HG02763 (cell line): Measurements from ENCODE around the gene TCEAL7.
"Not testable (repeated sequence)": the region's sequence is repeated elsewhere in the genome, so short reads cannot be mapped to it uniquely, and the experiment has no call there.

Experiments
- ATAC-seq: cut with Tn5 transposase; IDR thresholded peaks from one replicate; pipeline ENCODE4 v1.9.1; 2021; ENCODE audit warnings: mild to moderate bottlenecking, moderate library complexity; ENCODE audit not compliant: unreplicated experiment

Gene TCEAL7, protein sequence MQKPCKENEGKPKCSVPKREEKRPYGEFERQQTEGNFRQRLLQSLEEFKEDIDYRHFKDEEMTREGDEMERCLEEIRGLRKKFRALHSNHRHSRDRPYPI

DNA sequence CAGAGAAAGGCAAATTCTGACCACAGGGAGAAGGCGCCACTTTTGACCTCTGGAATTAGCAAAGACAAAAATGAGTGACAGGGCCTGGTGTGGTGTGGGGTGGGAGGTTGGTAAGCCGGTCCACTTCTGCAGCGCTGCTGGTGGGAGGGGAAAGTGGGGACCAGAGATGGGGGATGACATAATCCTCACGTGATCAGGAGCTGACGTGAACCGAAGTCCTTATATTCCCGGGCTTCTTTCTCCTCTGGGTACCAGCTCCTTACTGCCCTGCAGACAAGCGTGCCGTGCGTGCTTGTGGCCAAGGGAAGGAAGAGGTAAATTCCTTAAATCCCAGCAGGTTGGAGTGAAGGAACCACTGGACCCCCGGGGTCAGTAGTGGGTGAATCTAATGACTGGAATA is at the start of gene TCEAL7:
TCEAL7 (plus strand) TSS at position 249 of the 400 bp plus-strand sequence. CDS start 1,165 bp downstream, outside the sequence.
- ATAC-seq, result no peak

DNA sequence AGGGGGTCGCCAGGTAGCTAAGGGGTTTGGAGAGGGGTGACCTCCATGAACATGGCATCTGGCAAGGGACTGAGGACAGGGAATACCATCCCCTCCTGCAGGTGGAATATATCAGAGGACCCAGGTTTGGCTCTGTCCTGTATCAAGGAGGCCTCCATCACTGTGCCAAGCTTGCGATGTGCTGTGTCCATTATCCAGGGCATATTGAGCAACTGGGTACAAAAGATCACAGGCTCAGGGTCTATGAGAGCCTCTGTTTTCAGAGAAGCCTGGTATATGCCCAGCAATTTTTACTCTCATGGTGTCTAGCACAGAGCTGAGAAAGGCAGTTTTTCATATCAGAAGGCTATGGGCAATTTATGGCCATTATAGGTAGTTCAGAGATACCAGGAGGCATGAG is 36.9 kb upstream of the TCEAL7 start:
- ATAC-seq, result no peak

DNA sequence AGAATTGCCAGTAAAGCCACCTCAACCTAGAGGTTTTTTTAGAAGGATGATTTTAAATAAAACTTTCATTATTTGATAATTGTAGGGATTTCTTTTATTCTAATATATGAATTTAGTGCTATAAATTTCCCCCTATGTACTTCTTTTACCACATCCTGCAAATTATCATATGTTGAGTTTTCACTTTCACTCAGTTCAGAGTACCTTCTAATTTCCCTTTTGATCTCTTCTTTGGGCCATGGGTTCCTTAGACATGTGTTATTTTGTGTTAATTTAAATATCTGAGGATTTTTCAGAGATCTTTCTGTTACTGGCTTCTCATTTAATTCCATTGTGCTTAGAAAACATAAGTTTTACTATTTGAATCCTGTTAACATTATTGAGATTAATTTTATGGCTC is 25.3 kb upstream of the TCEAL7 start:
- no peak for ATAC-seq

DNA sequence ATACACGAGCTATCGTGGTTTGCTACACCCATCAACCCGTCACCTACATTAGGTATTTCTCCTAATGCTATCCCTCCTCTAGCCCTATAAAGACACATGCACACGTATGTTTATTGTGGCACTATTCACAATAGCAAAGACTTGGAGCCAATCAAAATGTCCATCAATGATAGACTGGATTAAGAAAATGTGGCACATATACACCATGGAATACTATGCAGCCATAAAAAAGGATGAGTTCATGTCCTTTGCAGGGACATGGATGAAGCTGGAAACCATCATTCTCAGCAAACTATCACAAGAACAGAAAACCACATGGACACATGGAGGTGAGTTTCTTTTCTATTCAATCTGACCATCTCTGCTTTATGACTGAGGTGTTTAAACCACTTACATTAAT is 24.4 kb upstream of the TCEAL7 start:
- ATAC-seq, result not testable (repeated sequence)

DNA sequence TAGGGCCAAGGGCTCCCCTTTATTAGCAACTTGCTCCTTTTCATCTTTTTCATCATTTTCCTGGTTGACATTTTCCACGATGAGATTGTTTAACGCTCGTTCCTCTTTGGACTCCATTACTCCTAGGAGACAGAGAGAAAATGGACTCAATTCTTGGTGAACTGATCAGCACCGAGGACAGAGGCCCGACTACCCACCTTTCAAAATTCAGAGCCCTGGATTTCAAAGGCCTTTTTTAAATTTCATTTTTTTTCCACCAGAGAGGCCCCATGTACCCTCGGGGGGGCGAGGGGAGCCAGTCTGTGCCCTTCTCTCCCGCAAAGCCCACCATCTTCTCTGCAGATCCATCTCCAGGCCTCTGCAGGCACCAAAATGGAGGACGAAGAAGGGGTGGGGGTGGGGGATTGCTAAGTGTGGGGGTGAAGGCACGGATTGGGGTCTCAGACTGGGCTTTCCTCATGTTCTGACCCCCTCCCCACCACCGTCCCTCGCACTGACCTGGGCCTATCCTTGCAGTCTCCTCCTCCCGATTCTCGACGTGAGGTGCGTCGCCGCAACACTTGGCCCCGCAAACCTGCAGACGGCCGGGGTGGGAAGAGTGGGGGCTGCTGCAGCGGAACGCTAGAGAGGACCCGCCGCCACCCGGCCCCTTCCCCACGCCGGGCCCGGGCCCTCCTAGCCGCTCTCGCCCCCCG is 20.0 kb upstream of the TCEAL7 start:
- no peak for ATAC-seq

DNA sequence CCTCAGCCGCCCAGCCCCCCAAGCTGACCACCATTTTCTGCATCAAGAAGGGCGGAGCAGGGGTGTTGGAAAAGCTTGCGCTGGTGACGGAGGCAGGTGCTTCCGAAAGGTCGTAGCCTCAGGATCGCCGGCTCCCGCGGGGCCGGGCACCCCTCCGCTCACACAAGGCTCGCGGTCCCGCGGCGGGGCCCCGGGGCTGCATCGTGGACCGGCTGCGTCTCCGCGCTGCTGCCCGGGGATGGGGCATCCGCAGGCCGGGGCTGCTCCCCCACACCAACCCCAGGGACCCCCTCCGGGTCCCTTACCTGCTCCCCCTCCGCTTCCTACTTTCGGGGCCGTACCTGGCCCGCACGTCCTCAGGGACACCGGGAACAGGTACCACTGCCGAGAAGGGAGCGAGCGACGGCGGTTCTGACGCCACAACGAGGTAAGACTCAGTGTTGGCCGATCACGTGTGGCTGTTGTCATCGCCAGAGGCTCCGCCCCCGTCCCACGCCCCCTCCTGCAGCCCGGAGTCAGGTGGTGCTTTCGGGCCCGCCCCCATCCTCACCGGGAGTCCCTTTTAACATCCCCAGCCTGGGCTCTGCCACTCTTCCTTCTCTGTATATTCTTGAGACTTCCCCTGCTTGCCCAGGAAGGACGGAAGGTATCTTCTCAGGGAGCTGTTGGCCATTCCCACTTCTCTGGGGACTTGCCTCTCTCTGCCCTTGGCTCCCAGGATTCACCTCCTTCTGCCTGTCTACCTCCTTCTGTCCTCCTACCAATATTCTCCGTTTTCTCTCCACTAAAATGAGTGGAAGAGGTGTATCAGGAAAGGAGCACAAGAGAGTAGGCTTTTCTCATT is 19.3 kb upstream of the TCEAL7 start, which contains the start of gene BEX2:
BEX2 (minus strand) TSS at position 436 of the 844 bp plus-strand sequence. CDS start 1,014 bp downstream, outside the sequence.
- peak; percentile 94 for ATAC-seq

DNA sequence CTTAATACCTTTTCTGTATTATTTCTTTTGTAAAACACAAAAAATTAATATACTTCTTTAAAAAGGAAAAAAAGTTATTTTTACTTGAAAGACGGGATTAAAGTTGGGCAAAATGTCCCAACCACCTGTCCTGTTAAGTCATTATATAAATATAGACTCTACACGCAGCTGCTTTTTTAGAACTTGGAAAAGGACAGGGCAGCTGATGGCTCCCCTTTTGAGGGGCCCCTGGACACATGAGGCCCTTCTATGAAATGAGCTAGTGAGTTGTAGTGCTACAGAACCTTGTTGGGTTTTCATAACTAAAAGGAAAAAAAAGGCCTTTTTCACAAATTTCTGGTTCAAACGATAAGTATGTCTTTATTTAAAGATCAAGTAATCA is 18.6 kb upstream of the TCEAL7 start:
- ATAC-seq, result no peak

DNA sequence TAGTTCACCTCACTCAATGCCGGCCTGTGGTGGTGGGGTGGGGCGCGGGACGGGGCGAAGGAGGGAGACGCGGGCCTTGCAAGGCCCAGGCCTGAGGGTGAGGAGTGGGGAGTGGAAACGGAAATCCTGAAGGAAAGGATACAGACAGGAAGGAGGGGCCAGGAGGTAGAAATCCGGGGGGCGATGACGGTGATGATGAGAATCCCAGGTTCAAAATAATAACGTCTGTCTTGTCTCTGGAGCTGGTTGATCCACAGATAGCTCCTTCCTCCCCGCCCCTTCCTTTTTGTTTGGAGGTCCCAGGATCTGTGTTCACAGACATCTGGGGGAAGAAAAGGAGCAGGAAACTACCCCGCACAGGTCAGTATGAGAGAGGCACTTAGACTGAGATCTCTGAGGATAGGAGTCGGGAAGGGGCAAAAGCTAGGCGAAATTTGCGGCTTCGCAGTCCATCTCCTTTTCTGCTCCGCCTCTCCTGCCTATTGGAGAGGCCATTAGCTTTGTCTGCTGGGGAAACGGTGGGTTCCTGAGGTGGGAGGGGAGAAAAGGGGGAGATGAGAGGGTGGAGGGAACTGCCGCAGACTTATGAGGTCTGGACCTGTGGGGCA is 746 bp downstream of the TCEAL7 start:
- no peak for ATAC-seq

DNA sequence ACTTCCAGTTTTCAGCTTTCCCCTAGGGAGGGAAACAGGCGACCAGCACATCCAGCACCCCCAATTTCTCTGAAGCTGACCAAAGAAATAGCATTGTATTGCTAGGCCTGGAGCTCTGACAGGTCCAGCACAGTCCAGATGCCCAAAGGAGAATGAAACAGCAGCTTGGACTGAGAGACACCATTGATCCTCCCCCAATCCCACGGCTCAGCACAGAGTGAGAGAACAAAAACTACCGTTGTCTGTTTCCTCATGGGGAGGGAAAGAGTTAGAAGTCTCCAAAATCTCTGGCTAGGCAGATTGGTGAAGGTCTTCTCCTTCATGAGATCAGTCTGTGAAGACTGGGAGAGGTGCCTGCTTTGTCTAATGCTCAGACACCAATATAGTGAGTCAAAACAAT is 8.6 kb downstream of the TCEAL7 start:
- ATAC-seq, result no peak

DNA sequence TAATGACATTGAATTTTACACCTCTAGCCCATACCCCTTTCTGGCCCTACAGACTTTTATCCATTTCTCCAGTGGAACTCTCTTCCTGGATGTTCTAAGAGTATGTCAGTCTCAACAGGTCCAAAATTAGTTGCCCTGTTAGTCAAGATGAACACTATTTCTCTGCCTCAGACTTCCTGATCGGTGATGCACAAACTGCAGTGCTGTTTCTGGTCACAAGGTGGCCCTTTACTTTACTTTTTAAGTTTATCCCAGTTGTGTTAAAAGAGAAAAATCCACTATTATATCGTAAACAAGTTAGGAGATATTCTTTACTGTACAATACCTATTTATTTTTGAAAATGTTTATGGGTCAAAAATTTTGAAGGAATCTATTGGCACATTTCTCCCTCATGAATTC is 13.1 kb downstream of the TCEAL7 start:
- ATAC-seq, result no peak

DNA sequence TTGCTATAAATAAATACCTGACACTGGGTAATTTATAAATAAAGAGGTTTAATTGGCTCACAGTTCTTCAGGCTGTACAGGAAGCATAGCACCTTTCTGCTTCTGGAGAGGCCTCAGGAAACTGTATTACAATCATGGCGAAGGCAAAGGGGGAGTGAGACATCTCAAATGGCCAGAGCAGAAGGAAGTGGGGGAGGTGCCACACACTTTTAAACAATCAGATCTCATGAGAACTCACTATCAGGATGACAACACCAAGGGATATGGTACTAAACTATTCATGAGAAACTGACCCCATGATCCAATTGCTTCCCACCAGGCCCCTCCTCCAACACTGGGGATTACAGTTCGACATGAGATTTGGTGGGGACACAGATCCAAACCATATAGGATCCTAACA is 14.6 kb downstream of the TCEAL7 start:
- ATAC-seq, result no peak

DNA sequence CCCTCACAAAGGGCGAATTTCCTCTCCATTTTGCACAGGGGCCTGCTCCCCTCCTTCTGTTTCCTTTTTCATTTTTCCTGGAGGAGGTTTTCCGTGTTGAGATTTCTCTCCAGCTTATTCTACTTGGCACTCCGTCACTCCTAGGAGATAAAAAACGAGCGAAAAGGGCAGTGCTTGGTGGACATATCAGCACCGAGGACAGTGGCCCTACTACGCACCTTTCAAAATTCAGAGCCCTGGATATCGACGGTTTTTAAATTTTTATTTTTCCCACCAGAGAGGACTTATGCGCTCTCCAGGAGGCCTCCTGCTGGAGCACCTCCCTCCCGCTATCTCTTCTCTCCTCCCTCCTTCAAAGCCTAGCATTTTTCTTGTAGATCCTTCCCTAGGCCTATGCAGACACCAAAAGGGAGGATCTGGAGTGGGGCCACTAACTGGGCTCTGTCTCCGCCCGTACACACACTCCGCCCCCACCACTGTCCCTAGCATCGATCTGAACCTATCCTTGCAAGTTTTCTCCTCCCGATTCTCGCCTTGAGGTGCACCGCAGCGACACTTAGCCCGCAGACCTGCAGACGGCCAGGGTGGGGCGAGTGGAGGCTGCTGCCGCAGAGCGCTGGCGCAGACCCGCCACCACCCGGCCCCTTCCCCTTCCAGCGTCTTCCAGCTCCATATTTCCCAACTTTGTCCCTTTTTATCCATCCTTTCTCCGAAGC is 17.8 kb downstream of the TCEAL7 start:
- ATAC-seq, result no peak

DNA sequence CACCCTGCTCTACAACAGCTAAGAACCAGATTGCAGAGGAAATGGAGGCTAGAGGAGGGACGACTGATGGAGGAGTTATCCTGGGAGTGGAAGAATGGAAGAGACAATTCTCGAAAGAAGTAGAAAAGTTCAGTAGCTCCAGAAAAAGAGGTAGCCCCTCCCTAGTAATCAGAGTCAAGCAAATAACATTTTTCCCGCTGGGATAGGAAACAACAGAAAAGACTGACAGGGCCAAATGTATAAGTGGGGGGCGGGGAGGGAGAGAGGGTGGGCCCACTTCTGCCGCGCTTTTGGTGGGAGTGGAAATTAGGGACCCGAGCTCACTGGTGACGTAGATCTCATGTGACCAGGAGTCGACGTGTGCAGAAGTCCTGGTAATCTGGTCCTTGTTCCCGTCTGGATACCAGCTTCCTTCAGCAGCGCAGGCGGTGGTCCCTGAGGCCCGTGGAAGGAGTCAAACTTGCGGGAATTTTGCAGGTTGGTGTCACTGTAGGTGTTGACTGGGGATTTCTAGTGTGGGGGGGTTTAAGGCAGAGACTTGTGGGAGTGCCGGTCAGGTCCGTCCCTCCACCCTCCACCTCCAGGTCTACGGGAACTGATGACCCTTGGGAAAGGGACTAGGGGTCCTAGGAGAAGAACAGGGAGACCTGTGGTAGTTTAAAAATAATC is 26.2 kb downstream of the TCEAL7 start, which contains the start of gene TCEAL9:
TCEAL9 (plus strand) TSS at position 377 of the 669 bp plus-strand sequence. CDS start 1,179 bp downstream, outside the sequence.
- no peak for ATAC-seq

DNA sequence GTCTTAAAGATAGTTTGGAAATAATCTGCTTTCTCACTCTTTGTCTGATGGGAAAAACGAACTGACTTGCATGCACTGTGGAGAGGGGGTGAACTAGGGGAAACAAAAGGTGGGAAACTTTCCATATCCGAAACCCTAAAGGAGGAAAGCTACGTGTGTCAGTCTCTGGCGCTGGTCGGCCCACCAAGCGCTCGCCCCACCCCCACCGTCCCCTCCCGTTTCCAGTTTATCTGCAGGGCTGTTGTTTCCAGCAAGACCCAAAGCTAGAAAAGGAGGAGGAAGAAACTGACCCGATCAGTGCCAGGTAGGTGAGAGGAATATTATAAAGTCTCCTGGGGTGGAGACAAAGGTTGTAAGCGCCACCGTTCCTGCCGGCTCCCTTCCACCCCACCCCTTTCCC is 26.8 kb downstream of the TCEAL7 start:
- no peak for ATAC-seq

DNA sequence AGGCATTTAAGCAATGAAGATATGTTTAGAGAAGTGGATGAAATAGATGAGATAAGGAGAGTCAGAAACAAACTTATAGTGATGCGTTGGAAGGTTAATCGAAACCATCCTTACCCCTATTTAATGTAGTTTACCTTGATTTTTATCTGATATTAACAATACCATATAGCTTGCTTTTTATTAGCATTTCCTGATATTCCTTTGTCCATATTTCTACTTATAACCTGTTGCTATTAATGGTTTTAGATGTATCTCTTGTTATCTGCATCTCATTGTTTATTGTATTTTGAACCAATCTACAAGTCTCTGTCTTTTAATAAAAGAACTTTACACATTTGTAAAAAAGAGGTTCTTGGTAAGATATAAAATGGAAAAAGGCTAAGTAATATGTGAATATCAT is 27.8 kb downstream of the TCEAL7 start:
- no peak for ATAC-seq

DNA sequence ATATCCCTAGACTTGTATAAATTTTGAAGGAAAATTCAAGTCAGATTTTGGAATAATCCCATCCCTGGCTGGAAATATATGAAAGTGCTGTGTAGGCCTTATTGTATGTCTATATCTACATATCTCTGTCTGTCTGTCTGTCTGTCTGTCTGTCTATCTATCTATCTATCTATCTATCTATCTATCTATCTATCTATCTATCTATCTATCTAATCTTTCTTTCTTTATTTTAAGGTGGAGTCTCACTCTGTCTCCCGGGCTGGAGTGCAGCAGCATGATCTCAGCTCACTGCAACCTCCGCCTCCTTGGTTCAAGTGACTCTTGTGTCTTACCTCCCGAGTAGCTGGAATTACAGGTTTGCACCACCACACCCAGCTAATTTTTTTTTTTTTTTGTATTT is 29.6 kb downstream of the TCEAL7 start:
- ATAC-seq, result not testable (repeated sequence)

DNA sequence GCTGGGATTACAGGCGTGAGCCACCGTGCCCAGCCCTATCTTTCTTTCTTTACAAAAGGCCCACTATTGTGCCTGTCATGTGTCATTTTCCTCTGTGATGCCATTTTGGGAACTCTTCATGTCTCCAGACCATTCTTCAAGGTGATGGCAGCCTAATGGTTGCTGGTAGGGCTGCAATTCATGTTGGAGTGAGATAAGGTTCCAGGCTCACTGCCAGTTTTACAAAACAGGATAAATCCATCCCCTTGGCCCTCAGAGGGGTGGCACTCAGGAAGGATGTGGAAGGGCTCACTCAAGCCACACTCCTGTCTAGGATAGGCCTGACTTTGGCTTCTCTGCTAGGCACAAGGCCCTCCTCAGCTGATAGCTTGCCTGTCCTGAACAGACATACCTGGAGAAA is 30.1 kb downstream of the TCEAL7 start:
- ATAC-seq, result no peak

DNA sequence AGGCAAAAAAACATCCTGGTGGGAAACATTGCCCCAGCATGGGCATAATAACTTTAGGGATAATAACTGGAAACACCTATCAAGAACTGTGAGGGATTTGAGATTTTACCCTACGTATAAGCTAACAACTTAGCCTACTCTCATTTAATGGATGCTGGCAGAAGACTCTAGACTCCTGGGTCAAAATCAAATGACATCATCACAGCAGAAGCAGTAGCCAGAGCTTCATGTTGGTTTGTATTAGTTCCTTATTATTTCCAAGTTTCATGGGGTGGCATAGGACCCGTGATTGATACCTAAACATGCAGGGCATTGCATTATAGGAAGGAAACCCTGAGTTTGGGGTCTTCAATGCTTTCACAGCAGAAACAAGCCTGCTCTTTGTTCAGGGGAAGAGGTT is 30.9 kb downstream of the TCEAL7 start:
- no peak for ATAC-seq

DNA sequence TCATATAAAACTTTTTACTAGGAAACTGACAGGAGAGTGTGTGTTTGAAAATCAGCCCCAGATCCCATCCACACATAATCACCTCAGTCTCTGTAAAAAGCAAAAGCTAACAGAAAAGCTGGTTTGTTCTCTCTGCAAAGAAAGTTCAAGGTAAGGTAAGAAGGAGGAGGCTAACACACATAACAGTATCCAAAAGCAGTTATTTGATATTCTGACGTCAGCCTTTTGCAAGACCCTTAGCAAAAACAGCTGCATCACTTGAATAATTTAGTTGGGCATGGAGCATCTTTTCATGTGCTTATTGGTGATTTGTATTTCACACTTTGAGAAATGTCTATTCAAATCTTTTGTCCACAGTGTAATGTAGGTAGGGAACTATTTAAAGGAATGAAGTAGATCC is 31.8 kb downstream of the TCEAL7 start:
- ATAC-seq, result no peak

DNA sequence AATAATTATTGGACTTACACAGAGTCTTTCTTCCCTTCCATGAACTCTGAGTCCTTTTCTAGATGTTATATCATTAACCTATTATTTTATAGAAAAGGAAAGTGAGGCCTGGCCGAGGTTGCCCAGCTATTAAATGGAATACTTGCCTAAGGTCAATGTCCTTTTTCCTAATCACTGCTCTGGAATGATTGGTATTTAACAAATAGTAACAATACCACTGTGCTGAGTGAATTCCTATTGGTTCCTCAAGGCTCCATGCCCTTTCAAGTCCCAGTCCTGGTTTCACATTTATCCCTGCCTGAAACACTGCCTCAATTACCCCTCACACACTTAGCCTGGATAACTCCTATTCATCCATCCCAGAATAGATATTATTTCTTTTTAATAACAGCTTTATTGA is 32.4 kb downstream of the TCEAL7 start:
- ATAC-seq, result no peak
